H1 (cell line): ENCODE results near the gene ALG9. TPM values are rescaled to one million over a fixed set of nuclear protein-coding genes. Genes with fewer than 3 reads are reported as not detected.
A peak's percentile ranks its signal among the peaks of the same experiment; 100 is the strongest.

Source experiments
- CTCF ChIA-PET: fragments of 300-600 bp; sonication (Branson Sonifier 250); formaldehyde crosslinking; loops from one replicate; lab custom pipeline; 2021; ENCODE audit not compliant: partially characterized antibody; lab: Charles Lee
- POLR2A ChIA-PET: fragments of 300-600 bp; sonication (Branson Sonifier 250); formaldehyde crosslinking; loops from one replicate; lab custom pipeline; 2021; ENCODE audit warnings: inconsistent platforms; ENCODE audit not compliant: partially characterized antibody; lab: Charles Lee
- DNase-seq, 2 experiments: peaks; one replicate each; pipeline versions ENCODE4 v3.0.0 to v3.0.0-alpha.2; 2010 to 2022; ENCODE audit warnings: low spot score in 2 of 2, low read depth in 1 of 2, mixed read lengths in 1 of 2
- FAIRE-seq: peaks from 2 replicates; lab custom pipeline; 2011; peaks lifted over from hg19 to GRCh38; lab: Jason Lieb, UNC
- H2AFZ ChIP-seq: 2 replicates; pipeline ENCODE4 v1.8.1; 2012; ENCODE audit warnings: low read length, inconsistent platforms
- H2AK5ac ChIP-seq: 2 replicates; pipeline ENCODE4 v1.6.1; 2013; ENCODE audit warnings: low read depth, low read length
- H2BK120ac ChIP-seq: replicated peaks from 2 replicates; pipeline ENCODE3; 2013; ENCODE audit warnings: low read depth, low read length, inconsistent platforms
- H2BK12ac ChIP-seq: 2 replicates; pipeline ENCODE4 v1.6.1; 2013; ENCODE audit warnings: low read depth, low read length
- H2BK15ac ChIP-seq: 2 replicates; pipeline ENCODE4 v1.6.1; 2013; ENCODE audit warnings: low read length
- H2BK20ac ChIP-seq: 2 replicates; pipeline ENCODE4 v1.6.1; 2013; ENCODE audit warnings: low read length
- H2BK5ac ChIP-seq: 2 replicates; pipeline ENCODE4 v1.6.1; 2013; ENCODE audit warnings: low read depth, low read length
- H3K14ac ChIP-seq: 2 replicates; pipeline ENCODE4 v1.6.1; 2013; ENCODE audit warnings: inconsistent platforms; ENCODE audit not compliant: insufficient read length
- H3K18ac ChIP-seq: 2 replicates; pipeline ENCODE4 v1.6.1; 2013; ENCODE audit warnings: low read length; ENCODE audit errors: extremely low read depth
- H3K23ac ChIP-seq: 2 replicates; pipeline ENCODE4 v1.6.1; 2013; ENCODE audit warnings: inconsistent platforms; ENCODE audit not compliant: insufficient read length
- H3K23me2 ChIP-seq: 2 replicates; pipeline ENCODE4 v1.6.1; 2013; ENCODE audit warnings: low read depth, low read length
- H3K27ac ChIP-seq: 2 replicates; pipeline ENCODE4 v1.6.1; 2011; ENCODE audit warnings: low read depth, low read length, inconsistent platforms
- H3K27me3 ChIP-seq, 4 experiments: replicated peaks in 1 of 4; 1 replicate in 1 of 4; 2 replicates in 3 of 4; pipeline versions ENCODE4 v1.6.1 to v1.8.1; 2011 to 2013; ENCODE audit warnings: low read length in 3 of 4, mild to moderate bottlenecking in 3 of 4, inconsistent platforms in 2 of 4, mixed read lengths in 2 of 4, moderate library complexity in 1 of 4; ENCODE audit not compliant: control insufficient read depth in 3 of 4, insufficient read depth in 3 of 4; ENCODE audit errors: extremely low read depth in 1 of 4
- H3K36me3 ChIP-seq, 4 experiments: 2 replicates each; pipeline versions ENCODE4 v1.6.1 to v1.8.1; 2011 to 2013; ENCODE audit warnings: mild to moderate bottlenecking in 4 of 4, low read length in 3 of 4, moderate library complexity in 2 of 4, control low read depth in 1 of 4, inconsistent platforms in 1 of 4; ENCODE audit not compliant: insufficient read depth in 4 of 4, control insufficient read depth in 2 of 4
- H3K4ac ChIP-seq: replicated peaks from 2 replicates; pipeline ENCODE3; 2013; ENCODE audit warnings: low read length, low read depth, mixed read lengths, inconsistent platforms; ENCODE audit not compliant: insufficient read length
- H3K4me1 ChIP-seq, 4 experiments: replicated peaks in 1 of 4; 1 replicate in 1 of 4; 2 replicates in 3 of 4; pipeline versions ENCODE4 v1.6.1 to v1.8.1; 2011 to 2013; ENCODE audit warnings: low read length in 3 of 4, inconsistent platforms in 2 of 4, mixed read lengths in 1 of 4; ENCODE audit not compliant: insufficient read depth in 4 of 4, control insufficient read depth in 3 of 4
- H3K4me2 ChIP-seq, 2 experiments: 2 replicates each; pipeline versions ENCODE4 v1.6.1 to v1.8.1; 2011 to 2013; ENCODE audit warnings: low read depth in 2 of 2, low read length in 2 of 2, control low read depth in 1 of 2, inconsistent platforms in 1 of 2, mild to moderate bottlenecking in 1 of 2; ENCODE audit not compliant: insufficient read depth in 1 of 2
- H3K4me3 ChIP-seq, 4 experiments: fragments of 200-600, 300-600 bp in 1 of 4; sonication (generic), shearing (Covaris generic), sonication (Bioruptor Twin) in 1 of 4; 2 replicates each; pipeline versions ENCODE4 v1.5.1 to v1.8.1; 2011 to 2016; ENCODE audit warnings: low read length in 4 of 4, low read depth in 3 of 4, control low read depth in 2 of 4, inconsistent platforms in 2 of 4, mild to moderate bottlenecking in 2 of 4, mixed read lengths in 1 of 4, moderate library complexity in 1 of 4; ENCODE audit not compliant: insufficient read depth in 2 of 4; ENCODE audit errors: extremely low read depth in 1 of 4
- H3K56ac ChIP-seq: replicated peaks from 2 replicates; pipeline ENCODE3; 2013; ENCODE audit warnings: low read depth, mild to moderate bottlenecking, mixed read lengths, low read length, inconsistent platforms; ENCODE audit not compliant: insufficient read length
- H3K79me1 ChIP-seq: 2 replicates; pipeline ENCODE4 v1.6.1; 2013; ENCODE audit warnings: low read depth, low read length, control low read depth
- H3K79me2 ChIP-seq, 2 experiments: 2 replicates each; pipeline versions ENCODE4 v1.6.1 to v1.8.1; 2012 to 2013; ENCODE audit warnings: low read length in 2 of 2, mild to moderate bottlenecking in 2 of 2, inconsistent platforms in 1 of 2; ENCODE audit not compliant: insufficient read depth in 2 of 2, control insufficient read depth in 1 of 2
- H3K9ac ChIP-seq, 4 experiments: replicated peaks in 1 of 4; 1 replicate in 1 of 4; 2 replicates in 3 of 4; pipeline versions ENCODE4 v1.6.1 to v1.8.1; 2011 to 2013; ENCODE audit warnings: low read depth in 3 of 4, low read length in 3 of 4, control low read depth in 2 of 4, mild to moderate bottlenecking in 2 of 4, moderate library complexity in 2 of 4, inconsistent platforms in 1 of 4; ENCODE audit errors: extremely low read depth in 1 of 4
- H3K9me3 ChIP-seq, 2 experiments: 2 replicates each; pipeline versions ENCODE4 v1.6.1 to v1.8.1; 2012 to 2013; ENCODE audit warnings: mild to moderate bottlenecking in 2 of 2, moderate library complexity in 2 of 2, control low read depth in 1 of 2, inconsistent platforms in 1 of 2, low read depth in 1 of 2, low read length in 1 of 2, mixed read lengths in 1 of 2; ENCODE audit not compliant: insufficient read depth in 2 of 2
- H4K20me1 ChIP-seq, 2 experiments: replicated peaks in 1 of 2; 2 replicates each; pipeline versions ENCODE3 to v1.8.1; 2011 to 2013; ENCODE audit warnings: inconsistent platforms in 2 of 2, low read length in 2 of 2, mild to moderate bottlenecking in 1 of 2; ENCODE audit not compliant: insufficient read depth in 2 of 2, control insufficient read depth in 1 of 2
- H4K5ac ChIP-seq: 2 replicates; pipeline ENCODE4 v1.6.1; 2013; ENCODE audit warnings: low read length, low read depth, mixed read lengths, inconsistent platforms; ENCODE audit not compliant: insufficient read length
- H4K8ac ChIP-seq: 2 replicates; pipeline ENCODE4 v1.8.0; 2013; ENCODE audit warnings: mild to moderate bottlenecking, moderate library complexity, low read length, inconsistent platforms; ENCODE audit not compliant: insufficient read depth; ENCODE audit errors: extremely low read depth
- H4K91ac ChIP-seq: replicated peaks from 2 replicates; pipeline ENCODE3; 2013; ENCODE audit warnings: low read length, mixed read lengths, inconsistent platforms; ENCODE audit not compliant: insufficient read length
- POLR2A ChIP-seq, 2 experiments: IDR thresholded peaks; 1 replicate in 1 of 2; 2 replicates in 1 of 2; pipeline ENCODE4 v1.6.1; 2011; ENCODE audit warnings: low read depth in 2 of 2, low read length in 2 of 2, mild to moderate bottlenecking in 2 of 2; ENCODE audit errors: control extremely low read depth in 1 of 2
- SIRT6 ChIP-seq: IDR thresholded peaks from one replicate; pipeline ENCODE4 v1.7.1; 2012; ENCODE audit warnings: low read length, inconsistent platforms
- SUZ12 ChIP-seq: fragments of 200-600 bp; sonication (generic); IDR thresholded peaks from 2 replicates; pipeline ENCODE4 v1.6.1; 2012; ENCODE audit warnings: mild to moderate bottlenecking, inconsistent platforms, low read length, moderate library complexity, mixed read lengths
- TEAD4 ChIP-seq: IDR thresholded peaks from 2 replicates; pipeline ENCODE4 v1.6.1; 2012; ENCODE audit warnings: low read depth, low read length, inconsistent platforms, mixed read lengths
- WGBS, 2 experiments: shearing (Covaris generic) in 1 of 2; methylation state at CpG; one replicate each; pipeline versions ENCODE4 v1.1.6 to v1.1.7; 2013 to 2015; ENCODE audit warnings: low lambda C conversion rate in 2 of 2, mixed read lengths in 2 of 2, inconsistent platforms in 1 of 2, low coverage in 1 of 2, missing lambda C conversion rate in 1 of 2; ENCODE audit not compliant: insufficient replicate concordance in 2 of 2, insufficient coverage in 1 of 2, insufficient read length in 1 of 2; ENCODE audit errors: extremely low coverage in 1 of 2, missing lambda C conversion rate in 1 of 2; 5-methylcytosine and 5-hydroxymethylcytosine counted together
- polyA plus RNA-seq, 7 experiments: library from polyadenylated mRNA; depleted of rRNA in 3 of 7; stranded (reverse) in 5 of 7; unstranded in 2 of 7; fragments of >200 nt in 5 of 7; fragments of 200-250 nt in 2 of 7; gene quantifications; 1 replicate in 5 of 7; 2 replicates in 1 of 7; 4 replicates in 1 of 7; pipeline versions ENCODE4 v1.2.1 to v1.2.3, GENCODE V29; 2011 to 2013; ENCODE audit warnings: missing spikeins in 2 of 7, mixed read lengths in 2 of 7
- total RNA-seq: library from RNA; stranded (reverse); fragmentation: NEBNext Ultra II Directional; extraction: Animal tissue kit (Norgen Biotek cat#: 25700); gene quantifications from 2 replicates; pipeline ENCODE4 v1.2.1, GENCODE V29; 2021

The ALG9 gene
- total and polyA plus RNA-seq, 2 of the 8 experiments (the other 6 are each of a cell fraction or from before 2014, with no cell fraction given): 23.5 to 24.5 TPM

DNA sequence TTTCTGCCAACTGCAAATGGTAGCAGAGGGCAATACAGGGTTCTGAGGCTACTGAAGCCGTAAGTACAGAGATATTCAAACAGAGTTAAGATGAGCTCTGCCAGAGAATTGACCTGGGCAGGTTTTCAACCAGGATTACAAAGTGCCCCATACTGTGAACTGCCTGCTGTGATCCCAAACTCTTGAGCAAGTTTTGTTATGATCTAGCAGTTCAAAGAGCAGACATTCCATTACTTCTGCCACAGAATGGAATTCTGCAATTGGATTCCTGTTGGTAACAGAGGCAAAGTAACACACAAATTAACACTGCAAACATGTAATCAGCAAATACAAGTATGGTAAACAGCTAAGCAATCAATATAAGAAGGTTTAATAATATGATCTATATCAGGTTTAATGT is 31.2 kb downstream of the ALG9 start:
- Histone ChIP-seq H3K27ac (no peak overlapping the region), H3K4ac (no peak overlapping the region), H3K18ac (no peak overlapping the region), H3K14ac (no peak overlapping the region), H3K4me3 (no peak overlapping the region), H4K8ac (no peak overlapping the region), H3K4me2 (no peak overlapping the region), H3K56ac (no peak overlapping the region), H3K36me3 (peaks cover 0 to 5% (median 0%) of the 10 kb centered on the region in 4 experiments; a peak in 1 of 8 replicates), H3K27me3 (no peaks in the 10 kb centered on the region), H3K9ac (no peak overlapping the region), H4K20me1 (no peaks in the 10 kb centered on the region), H2AK5ac (no peak overlapping the region), H3K79me1 (no peaks in the 10 kb centered on the region), H2BK5ac (no peak overlapping the region), H4K5ac (no peak overlapping the region), H2BK120ac (no peak overlapping the region), H2AFZ (no peak overlapping the region), H3K9me3 (no peaks in the 10 kb centered on the region), H3K79me2 (no peaks in the 10 kb centered on the region), H2BK15ac (no peak overlapping the region), H4K91ac (no peak overlapping the region), H3K23ac (no peak overlapping the region), H2BK12ac (no peak overlapping the region), H3K4me1 (peaks cover 0 to 7% (median 3%) of the 10 kb centered on the region in 4 experiments; a peak in 2 of 7 replicates), H2BK20ac (no peak overlapping the region), H3K23me2 (no peaks in the 10 kb centered on the region)
- DNase-seq (no peak), FAIRE-seq (peak; percentile 72)
- ChIA-PET POLR2A (interaction anchor here (0.6 to 1.3 kb wide), 3 partner anchors 20 to 75 kb away, joined by 3 read pairs; partner anchors contain the start of gene PPP2R1B), CTCF (interaction anchor here (0.6 to 2.6 kb wide), 13 partner anchors 8 to 273 kb away, joined by 3 to 11 read pairs (median 4); no protein-coding TSS in a partner anchor)
- 62% methylated on average over 1 of the region's 1 CpG; no CpG with 5 or more reads in 1 of the 2 experiments for WGBS, 2 experiments
- TF ChIP-seq POLR2A (IDR thresholded peaks at IDR 0.05; ENCODE audit: control extremely low read depth in 1 of 2, low read depth in 2 of 2, low read length in 2 of 2) (no peak), TEAD4 (peak; percentile 22; the same call in 1 of the 2 replicates), SUZ12 (no peak), SIRT6 (no peak)
